Measurements from ENCODE around the gene VSIR. TPM values are rescaled to one million over a fixed set of nuclear protein-coding genes. Genes with fewer than 3 reads are reported as not detected.

VSIR gene
- total and polyA plus RNA-seq, 10 of the 15 experiments (the other 5 are each of a cell fraction or from before 2014, with no cell fraction given): 0.19 to 12.5 (median 6.7) TPM

GRCh38 chr10:71722849-71723248 is 50.5 kb downstream of the VSIR start:
- intact Hi-C loops (cut with micrococcal nuclease; ENCODE audit: unreplicated experiment) (no loop called here), in situ Hi-C loops (cut with MboI) (no loop called here)
- Histone ChIP-seq H3K79me2 (ENCODE audit: control insufficient read depth, insufficient read depth, low read length) (no peaks in the 10 kb centered on the region), H3K9ac (ENCODE audit: control insufficient read depth, insufficient read depth, low read length) (no peak overlapping the region), H3K4me2 (ENCODE audit: control insufficient read depth, insufficient read depth) (no peak overlapping the region), H2AFZ (ENCODE audit: control insufficient read depth, low read depth, low read length) (no peak overlapping the region), H3K27me3 (replicated peaks in 1 of 2; ENCODE audit: control insufficient read depth in 2 of 2, insufficient read depth in 2 of 2, low read length in 1 of 2) (no peaks in the 10 kb centered on the region), H3K27ac (ENCODE audit: control insufficient read depth, insufficient read depth) (no peak overlapping the region), H4K20me1 (ENCODE audit: control insufficient read depth, insufficient read depth) (no peaks in the 10 kb centered on the region), H3K4me1 (ENCODE audit: control insufficient read depth, insufficient read depth, low read length) (peaks cover 26% of the 10 kb centered on the region), H3K4me3 (no peak overlapping the region), H3K36me3 (ENCODE audit: control insufficient read depth in 2 of 2, insufficient read depth in 2 of 2, low read length in 1 of 2) (no peaks in the 10 kb centered on the region), H3K9me3 (replicated peaks; ENCODE audit: control insufficient read depth, insufficient read depth, low read length) (no peaks in the 10 kb centered on the region)
- ChIA-PET CTCF (interaction anchor here (1.0 to 5.0 kb wide), 4 partner anchors 8 to 172 kb away, joined by 3 to 25 read pairs (median 4); no protein-coding TSS in a partner anchor), SMC1A (ENCODE audit: uncharacterized antibody, unreplicated experiment) (no interaction called here), RAD21 (ENCODE audit: unreplicated experiment) (no interaction called here), POLR2A (no interaction called here)
- WGBS (ENCODE audit: insufficient coverage, insufficient replicate concordance, low lambda C conversion rate, missing lambda C conversion rate): 0% methylated on average over 1 of the region's 1 CpG
- ATAC-seq (no peak), FAIRE-seq (no peak), DNase-seq (ENCODE audit: low read depth, low spot score) (no peak)
- no TSS peak for BruUV-seq (replicated peaks)
- TF ChIP-seq RELA (IDR thresholded peaks at IDR 0.05; ENCODE audit: borderline replicate concordance, partially characterized antibody) (no peak), PAX5 (IDR thresholded peaks at IDR 0.05; ENCODE audit: borderline replicate concordance, low read depth, low read length) (no peak), HDAC2 (IDR thresholded peaks at IDR 0.05) (no peak), STAT1 (conservative IDR thresholded peaks at IDR 0.05) (no peak), MXI1 (IDR thresholded peaks at IDR 0.05; ENCODE audit: low read depth, low read length) (no peak), MEF2A (IDR thresholded peaks at IDR 0.05; ENCODE audit: insufficient read depth, low read depth, low read length) (no peak), MEF2B (IDR thresholded peaks at IDR 0.05; ENCODE audit: partially characterized antibody, poor library complexity, severe bottlenecking) (no peak), NFIC (IDR thresholded peaks at IDR 0.05; ENCODE audit: low read depth, low read length) (no peak), ZBTB40 (IDR thresholded peaks at IDR 0.05; ENCODE audit: borderline replicate concordance) (no peak), EZH2 (IDR thresholded peaks at IDR 0.05; ENCODE audit: borderline replicate concordance, control insufficient read depth, low read depth, low read length) (no peak), MTA2 (IDR thresholded peaks at IDR 0.05; ENCODE audit: low read depth) (no peak), NFYB (IDR thresholded peaks at IDR 0.05; ENCODE audit: insufficient read depth, low read depth, low read length) (no peak), MYC (IDR thresholded peaks at IDR 0.05; ENCODE audit: insufficient read depth, insufficient read length, insufficient replicate concordance, low read length, severe bottlenecking) (no peak), ZBTB11 (CRISPR knock-in tag; IDR thresholded peaks at IDR 0.05) (no peak), ETV6 (conservative IDR thresholded peaks at IDR 0.05 in 1 of 2, IDR thresholded peaks at IDR 0.05 in 1 of 2; ENCODE audit: borderline replicate concordance in 1 of 2, low read depth in 1 of 2) (no peak), TCF7 (IDR thresholded peaks at IDR 0.05; ENCODE audit: borderline replicate concordance) (no peak)
